ENCODE measurements around the gene GABRD. TPM values are rescaled to one million over a fixed set of nuclear protein-coding genes. Genes with fewer than 3 reads are reported as not detected.

Gene GABRD
- polyA plus RNA-seq, 1 donor from 2014 or later = not detected

DNA sequence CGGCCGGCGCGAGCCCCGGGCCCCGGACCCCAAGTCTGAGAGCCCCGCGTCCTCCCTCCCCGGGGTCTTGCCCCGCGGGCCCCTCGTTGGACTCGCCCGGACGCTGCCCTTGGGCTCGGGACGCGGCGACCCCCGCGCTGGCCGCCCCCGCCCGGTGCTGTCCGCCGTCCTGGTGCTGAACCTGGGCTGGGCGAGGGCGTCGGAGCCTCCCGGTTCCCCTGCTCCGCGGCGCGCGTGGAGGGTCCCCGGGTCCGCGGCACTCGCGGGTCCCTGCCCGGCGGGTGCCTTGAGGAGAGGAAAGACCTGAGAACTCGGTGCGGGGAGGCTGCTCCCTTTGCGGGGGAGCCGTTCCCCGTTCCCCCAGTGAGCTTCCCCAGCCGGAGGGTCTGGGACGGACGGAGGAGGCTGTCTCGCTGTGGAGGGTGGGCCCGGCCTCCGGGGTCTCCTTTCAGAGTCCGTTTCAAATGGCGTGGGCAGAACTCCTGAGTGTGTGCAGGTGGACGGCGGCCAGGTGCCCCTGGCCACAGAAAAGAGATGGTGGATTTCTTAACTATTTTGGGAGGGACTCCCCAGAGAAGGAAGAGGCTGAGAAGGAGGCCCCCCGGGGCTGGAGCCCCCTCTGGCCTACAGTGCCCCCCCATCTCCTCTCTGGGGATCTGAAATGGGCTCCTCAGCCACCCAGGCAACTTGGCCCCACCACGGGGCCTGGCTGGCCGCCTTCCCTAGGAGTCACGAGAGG, 595 bp downstream of the GABRD start:
- no peak overlapping the region for H3K27ac Mint-ChIP-seq
- peak overlapping the region in 1 of 4 donors; percentile 47 for H3K4me3 Mint-ChIP-seq
- peaks cover 3 to 7% (median 4%) of the 10 kb centered on the region in 3 donors for H3K4me1 Mint-ChIP-seq
- peaks cover 5% of the 10 kb centered on the region for H3K36me3 Mint-ChIP-seq
- peaks cover 60% of the 10 kb centered on the region for H3K27me3 Mint-ChIP-seq
- peaks cover 0 to 5% (median 0%) of the 10 kb centered on the region in 3 donors for H3K9me3 Mint-ChIP-seq

DNA sequence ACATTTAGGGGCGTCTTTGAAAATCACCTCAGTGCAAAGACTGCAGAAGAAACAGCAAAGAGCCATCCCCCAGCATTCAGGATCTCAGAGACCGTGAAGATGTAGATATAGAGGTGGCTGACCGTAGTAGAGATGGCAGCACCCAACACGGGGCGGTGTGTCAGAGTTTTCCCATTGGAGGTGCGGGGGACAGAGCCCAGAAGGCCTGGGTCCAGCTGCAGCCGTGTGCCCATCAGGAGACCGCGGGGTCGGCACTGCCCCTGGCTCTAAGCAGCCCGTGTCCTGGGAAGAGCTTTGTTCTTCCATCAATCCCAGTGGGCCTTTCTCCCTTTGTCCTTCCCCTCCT, 1.1 kb downstream of the GABRD start:
- peak overlapping the region in 1 of 4 donors; percentile 12 for H3K4me3 Mint-ChIP-seq
- peaks cover 59% of the 10 kb centered on the region for H3K27me3 Mint-ChIP-seq
- H3K27ac Mint-ChIP-seq = no peak overlapping the region
- H3K9me3 Mint-ChIP-seq = peaks cover 0 to 5% (median 0%) of the 10 kb centered on the region in 3 donors
- H3K36me3 Mint-ChIP-seq = peaks cover 5% of the 10 kb centered on the region
- H3K4me1 Mint-ChIP-seq = peaks cover 3 to 7% (median 4%) of the 10 kb centered on the region in 3 donors

DNA sequence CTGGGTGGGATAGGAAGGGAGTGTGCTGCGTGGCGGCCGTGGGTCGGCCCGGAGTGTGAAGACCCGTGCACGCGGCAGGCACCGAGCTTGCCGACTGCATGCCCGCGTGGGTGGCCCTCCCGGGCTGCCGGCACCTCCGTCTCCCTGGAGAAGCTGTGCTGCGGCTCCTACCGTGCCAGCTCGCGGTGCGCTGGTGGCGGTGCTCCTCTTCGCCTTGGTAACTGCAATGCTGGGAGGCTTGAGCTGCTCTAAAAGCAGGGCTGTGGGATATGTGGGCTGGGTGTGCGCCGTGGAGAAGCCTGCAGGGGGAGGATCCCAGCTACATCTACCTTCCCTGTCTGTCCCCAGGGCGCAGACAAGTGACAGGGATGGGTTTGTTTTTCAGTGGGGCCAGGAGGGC, 2.4 kb downstream of the GABRD start:
- Mint-ChIP-seq H3K36me3 (peaks cover 5% of the 10 kb centered on the region), H3K9me3 (peaks cover 0 to 5% (median 0%) of the 10 kb centered on the region in 3 donors), H3K27ac (no peak overlapping the region), H3K27me3 (peaks cover 54% of the 10 kb centered on the region), H3K4me3 (no peak overlapping the region), H3K4me1 (peaks cover 3 to 7% (median 4%) of the 10 kb centered on the region in 3 donors)

DNA sequence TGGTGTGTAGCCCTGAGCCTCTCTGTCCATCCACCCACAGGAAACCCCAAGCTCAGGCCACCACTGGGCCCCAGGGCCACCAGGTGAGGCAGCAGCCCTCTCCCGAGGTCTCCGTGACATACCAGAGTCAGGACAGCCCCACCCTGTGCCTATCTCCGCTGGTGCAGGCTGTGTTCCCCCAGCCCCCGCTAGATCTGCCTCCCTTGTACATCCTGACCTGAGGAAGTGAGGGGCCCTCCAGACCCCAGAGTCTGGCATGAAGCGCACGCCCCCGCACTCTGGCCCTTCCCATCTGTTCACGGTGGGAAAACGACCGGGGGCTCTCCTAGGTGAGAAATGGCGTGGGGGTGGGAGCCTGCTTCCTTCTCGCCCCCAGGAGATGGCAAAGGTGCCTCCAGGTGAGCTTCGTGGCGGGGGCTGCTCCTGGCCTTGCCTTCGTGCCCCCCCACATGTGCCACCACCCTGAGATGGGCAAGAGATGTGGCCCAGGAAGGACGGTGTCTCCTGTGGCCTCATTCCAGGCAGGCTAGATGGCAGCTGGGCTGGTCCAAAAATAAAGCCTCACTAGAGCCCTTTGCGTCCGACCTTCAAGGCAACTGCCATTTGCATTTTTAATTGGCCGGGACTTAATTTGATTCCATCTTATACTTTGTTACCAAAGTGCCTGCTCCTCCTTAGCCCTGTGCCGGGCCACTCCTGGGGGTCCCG, 3.1 kb downstream of the GABRD start:
- Mint-ChIP-seq H3K4me1 (peaks cover 0 to 5% (median 3%) of the 10 kb centered on the region in 3 donors), H3K36me3 (peaks cover 2% of the 10 kb centered on the region), H3K27me3 (peaks cover 49% of the 10 kb centered on the region), H3K4me3 (peak overlapping the region in 1 of 4 donors; percentile 60), H3K9me3 (peaks cover 0 to 5% (median 0%) of the 10 kb centered on the region in 3 donors), H3K27ac (peak overlapping the region in 1 of 3 donors; percentile 16)

DNA sequence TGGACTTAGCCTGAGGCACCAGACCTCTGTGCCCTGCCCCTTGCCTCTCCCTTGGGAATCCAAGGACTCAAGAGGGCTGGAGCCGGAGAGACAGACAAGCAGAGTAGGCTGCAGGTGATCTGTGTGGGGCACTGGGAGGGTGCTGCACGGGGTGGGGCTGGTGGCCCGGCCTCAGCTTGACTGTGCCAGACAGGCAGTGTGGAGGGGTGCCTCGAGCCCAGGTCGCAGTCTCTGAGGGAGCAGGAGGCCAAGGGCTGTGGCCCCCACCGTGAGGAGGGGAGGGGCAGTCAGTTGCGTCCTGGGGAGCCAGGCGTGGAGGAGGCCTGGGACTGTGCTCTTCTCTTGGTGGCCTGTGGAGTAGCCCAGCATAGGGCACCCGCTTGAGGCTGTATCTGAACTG, 4.0 kb downstream of the GABRD start:
- Mint-ChIP-seq H3K27ac (no peak overlapping the region), H3K36me3 (no peaks in the 10 kb centered on the region), H3K4me3 (no peak overlapping the region), H3K9me3 (peaks cover 0 to 5% (median 0%) of the 10 kb centered on the region in 3 donors), H3K27me3 (peaks cover 41% of the 10 kb centered on the region), H3K4me1 (peaks cover 0 to 3% (median 2%) of the 10 kb centered on the region in 3 donors)

DNA sequence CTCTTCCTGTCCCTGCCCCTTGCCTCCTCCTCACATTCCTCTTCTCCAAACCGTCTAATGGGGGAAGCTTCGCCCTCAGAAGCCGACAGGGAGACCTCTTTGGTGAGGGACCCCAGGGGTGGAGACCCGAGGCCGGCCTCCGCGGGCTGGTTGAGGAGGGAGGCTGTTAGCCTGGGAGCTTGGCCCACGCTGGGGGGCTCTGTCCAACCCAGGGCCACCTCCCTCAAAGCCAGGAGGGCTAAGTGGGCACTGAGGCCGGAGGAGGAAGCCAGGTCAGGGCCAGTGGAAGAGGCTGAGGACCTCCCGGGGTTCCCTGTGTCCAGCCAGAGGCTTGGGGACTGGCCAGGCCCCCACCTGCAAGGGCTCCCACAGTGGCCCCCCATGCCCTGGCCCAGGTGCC, 5.3 kb downstream of the GABRD start:
- Mint-ChIP-seq H3K36me3 (no peaks in the 10 kb centered on the region), H3K4me1 (peaks cover 0 to 6% (median 0%) of the 10 kb centered on the region in 3 donors), H3K27me3 (peaks cover 37% of the 10 kb centered on the region), H3K9me3 (peaks cover 0 to 5% (median 0%) of the 10 kb centered on the region in 3 donors), H3K27ac (no peak overlapping the region), H3K4me3 (no peak overlapping the region)

DNA sequence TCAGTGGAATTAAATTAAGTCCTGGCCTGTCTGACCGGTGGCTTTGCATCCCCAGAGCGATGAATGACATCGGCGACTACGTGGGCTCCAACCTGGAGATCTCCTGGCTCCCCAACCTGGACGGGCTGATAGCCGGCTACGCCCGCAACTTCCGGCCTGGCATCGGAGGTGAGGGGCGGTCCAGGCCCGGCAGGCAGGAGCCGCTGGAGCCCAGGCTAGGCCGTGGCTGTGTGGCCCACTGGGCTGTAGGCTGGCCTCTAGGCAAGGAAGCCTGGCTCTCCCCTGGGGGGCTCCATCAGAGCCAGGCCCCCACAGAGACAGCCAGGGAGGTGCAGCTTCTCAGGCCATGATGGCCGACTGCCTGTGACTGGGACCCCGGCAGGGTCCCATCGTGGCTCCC, 5.7 kb downstream of the GABRD start:
- Mint-ChIP-seq H3K27me3 (peaks cover 35% of the 10 kb centered on the region), H3K4me1 (peaks cover 0 to 6% (median 0%) of the 10 kb centered on the region in 3 donors), H3K4me3 (no peak overlapping the region), H3K9me3 (peaks cover 0 to 5% (median 0%) of the 10 kb centered on the region in 3 donors), H3K36me3 (no peaks in the 10 kb centered on the region), H3K27ac (no peak overlapping the region)

DNA sequence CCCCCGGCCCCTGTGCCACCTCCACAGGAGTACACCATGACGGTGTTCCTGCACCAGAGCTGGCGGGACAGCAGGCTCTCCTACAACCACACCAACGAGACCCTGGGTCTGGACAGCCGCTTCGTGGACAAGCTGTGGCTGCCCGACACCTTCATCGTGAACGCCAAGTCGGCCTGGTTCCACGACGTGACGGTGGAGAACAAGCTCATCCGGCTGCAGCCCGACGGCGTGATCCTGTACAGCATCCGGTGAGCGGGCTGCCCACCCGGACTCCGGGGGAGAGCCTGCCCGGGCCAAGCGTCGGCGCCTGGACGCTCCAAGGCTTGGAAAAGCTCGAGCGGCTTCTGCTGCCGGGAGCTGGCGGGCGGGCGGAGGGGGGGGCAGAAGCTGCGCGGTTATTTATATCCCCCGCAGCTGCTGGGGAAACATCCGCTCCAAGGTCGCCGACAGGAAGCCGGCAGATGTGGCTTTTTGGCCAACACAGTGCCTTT, 6.4 kb downstream of the GABRD start:
- H3K9me3 Mint-ChIP-seq = peaks cover 0 to 5% (median 0%) of the 10 kb centered on the region in 3 donors
- peaks cover 28% of the 10 kb centered on the region for H3K27me3 Mint-ChIP-seq
- H3K36me3 Mint-ChIP-seq = no peaks in the 10 kb centered on the region
- peak overlapping the region in 1 of 4 donors; percentile 58 for H3K4me3 Mint-ChIP-seq
- H3K4me1 Mint-ChIP-seq = peaks cover 0 to 6% (median 0%) of the 10 kb centered on the region in 3 donors
- no peak overlapping the region for H3K27ac Mint-ChIP-seq

DNA sequence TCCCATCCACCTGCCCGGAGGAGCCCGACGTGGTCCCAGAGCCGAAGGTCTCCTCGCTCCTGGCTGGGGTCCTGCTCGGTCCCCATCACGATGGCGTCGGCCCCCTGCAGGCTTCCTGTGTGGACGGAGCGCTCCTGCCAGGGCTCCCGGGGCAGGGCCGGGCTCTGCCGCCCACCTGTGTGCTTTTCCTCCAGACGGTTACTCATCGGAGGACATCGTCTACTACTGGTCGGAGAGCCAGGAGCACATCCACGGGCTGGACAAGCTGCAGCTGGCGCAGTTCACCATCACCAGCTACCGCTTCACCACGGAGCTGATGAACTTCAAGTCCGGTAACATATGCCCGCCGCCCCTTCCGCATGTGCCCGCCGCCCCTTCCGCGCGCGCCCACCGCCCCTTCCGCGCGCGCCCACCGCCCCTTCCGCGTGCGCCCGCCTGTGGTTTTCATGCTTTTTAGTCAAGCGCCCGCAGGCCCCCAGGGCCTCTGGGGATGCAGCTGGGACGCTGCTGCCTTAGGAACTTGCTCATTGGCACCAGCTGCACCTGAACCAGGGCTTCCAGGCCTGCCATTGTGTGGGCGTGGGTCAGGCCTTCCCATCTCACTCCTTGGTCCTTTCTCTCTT, 8.9 kb downstream of the GABRD start:
- H3K27me3 Mint-ChIP-seq = peaks cover 5% of the 10 kb centered on the region
- peak overlapping the region in 1 of 3 donors; percentile 47 for H3K27ac Mint-ChIP-seq
- no peaks in the 10 kb centered on the region for H3K36me3 Mint-ChIP-seq
- peaks cover 0 to 6% (median 0%) of the 10 kb centered on the region in 3 donors for H3K4me1 Mint-ChIP-seq
- H3K9me3 Mint-ChIP-seq = no peaks in the 10 kb centered on the region
- peak overlapping the region in 2 of 4 donors; percentile 32 to 68 for H3K4me3 Mint-ChIP-seq

DNA sequence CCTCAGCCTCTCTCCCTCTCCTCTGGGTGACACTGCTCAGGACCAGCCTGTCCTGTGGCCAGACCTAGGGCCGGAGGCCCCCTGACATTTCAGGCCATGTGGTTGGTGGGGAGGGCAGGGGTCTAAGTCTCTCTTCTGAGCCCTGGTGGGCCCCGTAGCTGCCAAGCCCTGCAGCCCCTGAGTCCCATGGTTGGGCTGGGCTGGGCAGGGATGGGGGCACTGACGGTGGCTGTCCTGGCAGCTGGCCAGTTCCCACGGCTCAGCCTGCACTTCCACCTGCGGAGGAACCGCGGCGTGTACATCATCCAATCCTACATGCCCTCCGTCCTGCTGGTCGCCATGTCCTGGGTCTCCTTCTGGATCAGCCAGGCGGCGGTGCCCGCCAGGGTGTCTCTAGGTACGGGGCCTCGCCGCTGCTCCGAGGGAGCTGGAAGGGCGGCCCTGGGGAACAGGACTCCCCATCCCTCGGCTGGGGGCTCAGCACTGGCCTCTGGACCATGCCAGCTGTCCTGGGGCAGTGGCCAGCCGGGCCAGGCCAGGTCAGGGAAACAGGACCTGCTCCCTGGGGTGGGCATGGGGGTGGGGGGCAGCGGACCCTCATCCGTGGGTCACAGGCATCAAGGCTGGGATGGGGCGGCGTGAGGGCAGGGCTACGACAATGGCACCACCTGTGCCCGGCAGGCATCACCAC, 9.9 kb downstream of the GABRD start:
- H3K27ac Mint-ChIP-seq = no peak overlapping the region

DNA sequence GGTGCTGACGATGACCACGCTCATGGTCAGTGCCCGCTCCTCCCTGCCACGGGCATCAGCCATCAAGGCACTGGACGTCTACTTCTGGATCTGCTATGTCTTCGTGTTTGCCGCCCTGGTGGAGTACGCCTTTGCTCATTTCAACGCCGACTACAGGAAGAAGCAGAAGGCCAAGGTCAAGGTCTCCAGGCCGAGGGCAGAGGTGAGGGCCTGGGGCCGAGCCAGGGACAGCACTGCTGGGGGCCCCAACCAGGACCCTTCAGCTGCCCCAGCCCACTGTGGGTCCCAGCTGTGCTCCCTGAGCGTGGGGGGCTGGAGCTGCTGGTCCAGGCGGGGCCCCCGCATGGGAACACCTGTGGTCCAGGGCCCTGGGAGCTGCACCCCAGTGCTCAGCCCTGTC, 10.4 kb downstream of the GABRD start:
- no peak overlapping the region for H3K4me3 Mint-ChIP-seq
- peaks cover 0 to 6% (median 0%) of the 10 kb centered on the region in 3 donors for H3K4me1 Mint-ChIP-seq
- H3K27ac Mint-ChIP-seq = no peak overlapping the region
- no peaks in the 10 kb centered on the region for H3K36me3 Mint-ChIP-seq
- peaks cover 3% of the 10 kb centered on the region for H3K27me3 Mint-ChIP-seq
- no peaks in the 10 kb centered on the region for H3K9me3 Mint-ChIP-seq

More for the DNA sequence above, 9.9 kb downstream of the GABRD start:
- Mint-ChIP-seq H3K4me1 (peaks cover 0 to 6% (median 0%) of the 10 kb centered on the region in 3 donors), H3K9me3 (no peaks in the 10 kb centered on the region), H3K27me3 (peaks cover 3% of the 10 kb centered on the region), H3K36me3 (no peaks in the 10 kb centered on the region), H3K4me3 (no peak overlapping the region)

DNA sequence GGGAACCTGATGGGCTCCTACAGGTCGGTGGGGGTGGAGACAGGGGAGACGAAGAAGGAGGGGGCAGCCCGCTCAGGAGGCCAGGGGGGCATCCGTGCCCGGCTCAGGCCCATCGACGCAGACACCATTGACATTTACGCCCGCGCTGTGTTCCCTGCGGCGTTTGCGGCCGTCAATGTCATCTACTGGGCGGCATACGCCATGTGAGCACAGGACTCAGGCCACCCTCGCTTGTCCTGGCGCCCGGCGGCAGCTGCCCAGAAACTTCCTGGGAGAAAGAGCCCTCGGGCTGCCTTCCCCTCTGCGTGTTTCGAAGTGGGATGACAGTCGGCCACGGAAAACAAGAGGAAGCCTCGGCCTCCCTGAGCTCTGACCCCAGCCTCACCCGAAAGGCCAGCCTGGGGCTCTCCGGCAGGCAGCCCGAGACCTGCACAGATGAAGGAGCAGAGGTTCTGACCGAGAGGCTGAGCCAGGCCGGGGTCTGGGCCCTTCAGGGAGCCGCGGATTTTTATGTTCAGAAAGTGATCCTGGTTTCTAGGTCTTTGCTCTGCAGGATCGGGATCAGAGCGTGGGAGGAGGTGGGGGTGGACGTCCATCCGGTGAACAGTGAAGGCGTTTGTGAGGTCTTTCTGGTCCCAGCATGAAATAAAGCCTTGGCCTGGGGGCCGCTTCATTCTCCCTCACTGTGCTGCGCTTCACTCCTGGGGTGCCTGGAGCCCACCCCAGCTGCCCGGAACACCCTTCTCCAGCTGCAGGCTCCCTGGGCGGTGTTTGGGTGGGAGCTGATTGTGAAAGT, 11.1 kb downstream of the GABRD start:
- Mint-ChIP-seq H3K36me3 (no peaks in the 10 kb centered on the region), H3K27ac (peak overlapping the region in 1 of 3 donors; percentile 80), H3K27me3 (peaks cover 3% of the 10 kb centered on the region), H3K9me3 (no peaks in the 10 kb centered on the region), H3K4me1 (peaks cover 0 to 6% (median 0%) of the 10 kb centered on the region in 3 donors), H3K4me3 (no peak overlapping the region)

DNA sequence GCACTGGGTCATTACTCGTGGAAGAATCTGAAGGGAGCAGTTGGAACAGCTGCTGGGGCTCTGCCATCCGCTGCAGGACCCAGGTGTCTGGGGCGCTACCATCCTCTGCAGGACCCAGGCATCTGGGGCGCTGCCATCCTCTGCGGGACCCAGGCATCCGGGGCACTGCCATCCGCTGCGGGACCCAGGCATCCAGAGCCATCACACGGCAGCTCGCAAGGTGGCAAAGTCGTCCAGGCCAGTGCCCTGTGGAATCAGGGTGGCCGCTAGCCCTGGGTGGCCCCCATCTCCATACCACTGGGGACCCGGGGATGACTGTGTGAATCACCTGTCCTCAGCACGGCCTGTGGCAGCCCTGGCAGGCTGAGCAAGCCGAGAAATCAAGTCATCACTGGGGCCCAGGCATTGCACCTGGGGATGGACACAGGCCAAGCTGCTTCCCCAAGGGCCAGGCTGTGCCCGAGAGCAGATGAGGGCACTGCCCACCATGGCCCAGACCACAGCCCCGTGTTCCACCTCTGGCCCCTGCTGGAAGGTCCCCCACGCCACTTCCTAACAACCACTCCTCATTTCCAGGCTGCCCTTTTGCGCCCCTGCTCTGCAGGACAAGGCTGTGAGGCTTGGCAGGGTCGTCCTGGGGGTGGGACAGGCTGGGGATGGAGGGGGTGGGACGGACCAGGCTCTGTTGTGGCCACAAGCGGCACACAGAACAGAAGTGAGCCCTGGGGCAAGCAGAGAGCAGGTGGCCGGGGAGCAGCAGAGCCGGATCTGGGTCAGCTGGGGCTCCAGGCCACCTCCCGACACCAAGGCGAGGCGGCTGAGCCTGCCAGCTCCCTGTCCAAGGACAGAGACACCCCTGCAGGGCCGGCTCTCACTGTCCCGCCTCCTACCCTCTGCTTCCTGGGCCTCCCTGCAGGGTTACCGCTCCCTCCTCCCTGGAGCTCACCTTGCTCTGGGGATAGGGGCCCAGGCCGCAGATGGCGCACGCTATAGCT, 12.7 kb downstream of the GABRD start:
- Mint-ChIP-seq H3K27me3 (no peaks in the 10 kb centered on the region), H3K4me1 (peaks cover 0 to 6% (median 0%) of the 10 kb centered on the region in 3 donors), H3K36me3 (no peaks in the 10 kb centered on the region), H3K9me3 (no peaks in the 10 kb centered on the region), H3K27ac (no peak overlapping the region), H3K4me3 (no peak overlapping the region)

Data from IgD-negative memory B cell (primary cell).